Calu3 (cell line): ENCODE results near the gene PHLPP2. TPM values are rescaled to one million over a fixed set of nuclear protein-coding genes. Genes with fewer than 3 reads are reported as not detected.

ENCODE experiments used
- BruUV-seq: library from RNA; stranded (reverse); fragments of 400-500 nt; replicated peaks from 2 replicates; lab custom pipeline; 2021; lab: Mats Ljungman, UMichigan
- CTCF ChIA-PET: fragments of 300-600 bp; sonication (Branson Sonifier 250); formaldehyde crosslinking; loops from one replicate; lab custom pipeline; 2022; ENCODE audit warnings: antibody characterized with exemption; lab: Charles Lee
- DNase-seq: peaks from one replicate; pipeline ENCODE4 v3.0.0; 2022
- H3K27ac Mint-ChIP-seq: one replicate; pipeline ENCODE4 v1.8.0; 2022; ENCODE audit warnings: mixed read lengths; ENCODE audit not compliant: unreplicated experiment
- H3K27me3 Mint-ChIP-seq: one replicate; pipeline ENCODE4 v1.8.0; 2022; ENCODE audit warnings: mixed read lengths; ENCODE audit not compliant: unreplicated experiment
- H3K36me3 Mint-ChIP-seq: one replicate; pipeline ENCODE4 v1.8.0; 2022; ENCODE audit warnings: mild to moderate bottlenecking, moderate library complexity, mixed read lengths; ENCODE audit not compliant: insufficient read depth, unreplicated experiment
- H3K4me1 Mint-ChIP-seq: one replicate; pipeline ENCODE4 v1.8.0; 2022; ENCODE audit warnings: mild to moderate bottlenecking, low read depth, mixed read lengths; ENCODE audit not compliant: unreplicated experiment
- H3K4me3 Mint-ChIP-seq: one replicate; pipeline ENCODE4 v1.8.0; 2022; ENCODE audit warnings: mild to moderate bottlenecking, low read depth, moderate library complexity, mixed read lengths; ENCODE audit not compliant: unreplicated experiment
- H3K9me3 Mint-ChIP-seq: one replicate; pipeline ENCODE4 v1.8.0; 2022; ENCODE audit warnings: low read depth, mixed read lengths; ENCODE audit not compliant: unreplicated experiment
- intact Hi-C: fragments of 100-400 bp; cut with micrococcal nuclease; formaldehyde crosslinking; loops from one replicate; pipeline ENCODE4 v1.10.0; 2022; ENCODE audit not compliant: unreplicated experiment
- total RNA-seq: library from RNA; stranded (reverse); gene quantifications from 2 replicates; pipeline ENCODE4 v1.2.3, GENCODE V29; 2022
- TF ChIP-seq, protein P1 (sequence below): fragments of 200-600 bp; IDR thresholded peaks from one replicate; pipeline ENCODE4 v1.8.0; 2022; ENCODE audit warnings: antibody characterized with exemption; ENCODE audit not compliant: unreplicated experiment

PHLPP2 gene
- total RNA-seq, 1 experiment from 2014 or later, result 10.0 TPM

DNA sequence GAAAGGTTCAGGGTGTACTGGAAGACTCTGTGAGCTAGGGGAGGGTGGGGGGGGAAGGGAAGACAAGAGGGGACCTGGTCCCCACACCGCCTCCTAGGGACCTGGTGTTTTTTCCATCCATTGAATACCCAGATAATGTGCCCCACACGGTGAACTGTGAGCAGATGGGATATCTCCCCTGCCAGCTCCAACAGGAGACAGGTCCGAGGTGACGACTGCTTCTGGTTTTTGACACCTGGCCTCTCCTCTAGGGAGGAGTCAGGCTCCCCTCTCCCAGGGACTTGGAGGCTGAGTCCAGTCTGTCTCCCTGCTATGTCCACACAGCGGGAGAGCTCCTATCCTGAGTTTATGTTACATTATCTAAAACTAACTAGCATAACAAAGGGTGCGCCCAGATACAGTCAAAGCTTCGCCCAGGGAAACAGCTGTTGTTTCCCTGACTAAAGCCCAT is 96.7 kb downstream of the PHLPP2 start:
- Mint-ChIP-seq H3K4me1 (peaks cover 21% of the 10 kb centered on the region), H3K27ac (no peak overlapping the region), H3K36me3 (peaks cover 45% of the 10 kb centered on the region), H3K9me3 (no peaks in the 10 kb centered on the region), H3K4me3 (no peak overlapping the region), H3K27me3 (no peaks in the 10 kb centered on the region)
- CTCF ChIA-PET, result no interaction called here
- DNase-seq, result no peak
- intact Hi-C loops, result loop anchor here (1.0 kb wide), 1 partner anchor 31 kb away; no protein-coding TSS in a partner anchor
- TF ChIP-seq, protein P1, sequence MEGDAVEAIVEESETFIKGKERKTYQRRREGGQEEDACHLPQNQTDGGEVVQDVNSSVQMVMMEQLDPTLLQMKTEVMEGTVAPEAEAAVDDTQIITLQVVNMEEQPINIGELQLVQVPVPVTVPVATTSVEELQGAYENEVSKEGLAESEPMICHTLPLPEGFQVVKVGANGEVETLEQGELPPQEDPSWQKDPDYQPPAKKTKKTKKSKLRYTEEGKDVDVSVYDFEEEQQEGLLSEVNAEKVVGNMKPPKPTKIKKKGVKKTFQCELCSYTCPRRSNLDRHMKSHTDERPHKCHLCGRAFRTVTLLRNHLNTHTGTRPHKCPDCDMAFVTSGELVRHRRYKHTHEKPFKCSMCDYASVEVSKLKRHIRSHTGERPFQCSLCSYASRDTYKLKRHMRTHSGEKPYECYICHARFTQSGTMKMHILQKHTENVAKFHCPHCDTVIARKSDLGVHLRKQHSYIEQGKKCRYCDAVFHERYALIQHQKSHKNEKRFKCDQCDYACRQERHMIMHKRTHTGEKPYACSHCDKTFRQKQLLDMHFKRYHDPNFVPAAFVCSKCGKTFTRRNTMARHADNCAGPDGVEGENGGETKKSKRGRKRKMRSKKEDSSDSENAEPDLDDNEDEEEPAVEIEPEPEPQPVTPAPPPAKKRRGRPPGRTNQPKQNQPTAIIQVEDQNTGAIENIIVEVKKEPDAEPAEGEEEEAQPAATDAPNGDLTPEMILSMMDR, result no peak
- no TSS peak for BruUV-seq

DNA sequence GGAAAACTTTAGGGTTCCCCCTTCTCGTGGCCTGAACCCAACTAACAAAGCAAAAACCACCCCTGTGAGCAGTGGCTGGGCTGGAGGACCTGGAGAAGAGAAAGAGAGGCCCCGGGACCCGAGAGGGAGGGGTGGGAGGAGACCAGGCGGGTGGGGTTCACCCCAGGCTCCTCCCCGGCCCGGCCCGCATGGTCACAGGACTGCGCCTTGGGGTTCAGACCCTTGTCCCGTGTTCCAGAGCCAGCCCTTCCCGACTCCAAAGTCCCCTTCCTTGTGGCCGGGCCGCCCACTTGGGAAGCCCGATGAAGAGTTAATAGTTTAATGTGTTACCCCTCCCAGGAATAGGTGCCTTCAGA is 97.7 kb downstream of the PHLPP2 start:
- no peaks in the 10 kb centered on the region for H3K27me3 Mint-ChIP-seq
- CTCF ChIA-PET, result no interaction called here

DNA sequence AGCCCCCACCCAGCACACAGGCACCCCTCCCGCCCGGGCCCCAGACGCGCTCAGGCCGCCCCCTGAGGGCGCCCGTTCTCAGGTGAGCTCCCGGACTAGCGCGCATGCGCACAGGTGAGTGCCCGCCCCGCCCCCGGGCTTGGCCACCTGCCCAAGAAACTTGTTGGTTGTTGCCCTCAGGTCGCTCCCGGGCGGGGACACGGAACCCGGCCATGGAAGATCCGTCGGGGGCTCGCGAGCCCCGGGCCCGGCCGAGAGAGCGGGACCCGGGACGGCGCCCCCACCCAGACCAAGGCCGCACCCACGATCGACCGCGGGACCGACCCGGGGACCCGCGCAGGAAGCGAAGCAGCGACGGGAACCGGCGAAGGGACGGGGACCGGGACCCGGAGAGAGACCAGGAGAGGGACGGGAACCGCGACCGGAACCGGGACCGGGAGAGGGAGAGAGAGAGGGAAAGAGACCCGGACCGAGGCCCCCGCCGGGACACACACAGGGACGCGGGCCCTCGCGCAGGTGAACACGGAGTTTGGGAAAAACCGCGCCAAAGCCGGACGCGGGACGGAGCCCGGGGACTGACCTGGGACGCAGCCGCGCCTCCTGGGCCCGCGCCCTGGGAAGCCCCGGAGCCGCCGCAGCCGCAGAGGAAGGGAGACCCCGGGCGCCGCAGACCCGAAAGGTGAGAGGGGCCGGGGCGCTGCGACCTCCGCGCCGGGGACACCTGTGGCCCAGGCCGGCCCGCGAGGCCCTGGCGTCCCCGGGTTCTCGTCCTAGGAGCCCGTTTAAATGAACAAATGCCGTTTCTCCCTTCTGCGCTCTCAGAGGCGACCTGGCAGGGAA is 98.3 kb downstream of the PHLPP2 start, which contains the start of gene MARVELD3:
Gene MARVELD3 (plus strand): TSS at position 167 of the 840 bp plus-strand sequence. CDS start 46 bp downstream, at position 213.
- H3K9me3 Mint-ChIP-seq, result no peaks in the 10 kb centered on the region
- BruUV-seq, result no TSS peak

More for the DNA sequence above, 97.7 kb downstream of the PHLPP2 start:
- intact Hi-C loops, result loop anchor here (1.0 kb wide), 1 partner anchor 31 kb away; no protein-coding TSS in a partner anchor
- TF ChIP-seq, protein P1, result no peak
- peak; percentile 79 for DNase-seq
- no peak overlapping the region for H3K4me3 Mint-ChIP-seq
- H3K27ac Mint-ChIP-seq, result peak overlapping the region; percentile 56
- BruUV-seq, result no TSS peak
- H3K4me1 Mint-ChIP-seq, result peaks cover 21% of the 10 kb centered on the region
- H3K36me3 Mint-ChIP-seq, result peaks cover 45% of the 10 kb centered on the region
- H3K9me3 Mint-ChIP-seq, result no peaks in the 10 kb centered on the region

GRCh38 chr16:71625113-71625850 is 99.2 kb downstream of the PHLPP2 start:
- peaks cover 13% of the 10 kb centered on the region for H3K4me1 Mint-ChIP-seq
- CTCF ChIA-PET, result interaction anchor here (0.7 to 1.0 kb wide), 7 partner anchors 10 to 1057 kb away, joined by 3 to 15 read pairs (median 4); no protein-coding TSS in a partner anchor
- no peaks in the 10 kb centered on the region for H3K9me3 Mint-ChIP-seq
- no TSS peak for BruUV-seq
- peaks cover 34% of the 10 kb centered on the region for H3K36me3 Mint-ChIP-seq
- intact Hi-C loops, result no loop called here
- TF ChIP-seq, protein P1, result no peak
- no peak for DNase-seq
- H3K27me3 Mint-ChIP-seq, result no peaks in the 10 kb centered on the region
- H3K4me3 Mint-ChIP-seq, result no peak overlapping the region
- H3K27ac Mint-ChIP-seq, result peak overlapping the region; percentile 56

More for the DNA sequence above, 98.3 kb downstream of the PHLPP2 start, which contains the start of gene MARVELD3:
- peaks cover 19% of the 10 kb centered on the region for H3K4me1 Mint-ChIP-seq
- H3K27me3 Mint-ChIP-seq, result no peaks in the 10 kb centered on the region
- H3K4me3 Mint-ChIP-seq, result no peak within 1 kb of the TSS
- H3K36me3 Mint-ChIP-seq, result peaks cover 40% of the 10 kb centered on the region
- TF ChIP-seq, protein P1, result no peak
- H3K27ac Mint-ChIP-seq, result peak within 1 kb of the TSS; percentile 56
- DNase-seq, result peak; percentile 99
- CTCF ChIA-PET, result interaction anchor here (0.6 to 1.0 kb wide), 10 partner anchors 11 to 1074 kb away, joined by 3 to 15 read pairs (median 4); no protein-coding TSS in a partner anchor
- intact Hi-C loops, result no loop called here
